ENCODE measurements around the gene ARHGAP15. TPM values are rescaled to one million over a fixed set of nuclear protein-coding genes. Genes with fewer than 3 reads are reported as not detected.

The ARHGAP15 gene
- total RNA-seq, 4 donors from 2014 or later, result 3.4 to 9.3 (median 6.4) TPM

DNA sequence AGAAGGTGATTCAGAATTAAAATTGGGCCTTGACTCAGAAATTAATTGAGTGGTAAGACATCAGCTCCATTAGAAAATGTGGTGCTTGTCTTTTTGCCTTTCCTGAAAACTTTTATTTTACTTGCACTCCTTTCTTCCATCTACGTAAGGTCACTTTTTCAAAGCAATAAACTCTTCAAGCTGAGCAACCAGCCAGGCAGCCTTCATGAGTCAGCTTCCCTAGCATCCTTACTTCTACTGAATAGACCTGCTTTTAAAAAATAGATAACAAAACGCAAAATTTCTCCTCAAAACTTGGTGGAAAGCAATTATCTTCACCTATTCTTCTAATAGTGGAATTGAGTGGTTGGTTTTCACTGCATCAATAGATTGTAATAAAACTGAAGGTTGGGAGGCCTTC, 504.2 kb downstream of the ARHGAP15 start:
- 42 to 70% methylated on average over 1 to 2 of the region's 2 CpGs for WGBS, 2 donors (ENCODE audit: low coverage in 1 of 2)
- Histone ChIP-seq H3K9me3 (peaks cover 0 to 15% (median 0%) of the 10 kb centered on the region in 3 donors), H3K4me3 (no peak overlapping the region), H3K27me3 (no peaks in the 10 kb centered on the region), H3K4me1 (no peaks in the 10 kb centered on the region), H3K36me3 (no peaks in the 10 kb centered on the region), H3K27ac (no peak overlapping the region)
- TF ChIP-seq POLR2A (IDR thresholded peaks at IDR 0.05), result no peak
- TF ChIP-seq, protein P1, sequence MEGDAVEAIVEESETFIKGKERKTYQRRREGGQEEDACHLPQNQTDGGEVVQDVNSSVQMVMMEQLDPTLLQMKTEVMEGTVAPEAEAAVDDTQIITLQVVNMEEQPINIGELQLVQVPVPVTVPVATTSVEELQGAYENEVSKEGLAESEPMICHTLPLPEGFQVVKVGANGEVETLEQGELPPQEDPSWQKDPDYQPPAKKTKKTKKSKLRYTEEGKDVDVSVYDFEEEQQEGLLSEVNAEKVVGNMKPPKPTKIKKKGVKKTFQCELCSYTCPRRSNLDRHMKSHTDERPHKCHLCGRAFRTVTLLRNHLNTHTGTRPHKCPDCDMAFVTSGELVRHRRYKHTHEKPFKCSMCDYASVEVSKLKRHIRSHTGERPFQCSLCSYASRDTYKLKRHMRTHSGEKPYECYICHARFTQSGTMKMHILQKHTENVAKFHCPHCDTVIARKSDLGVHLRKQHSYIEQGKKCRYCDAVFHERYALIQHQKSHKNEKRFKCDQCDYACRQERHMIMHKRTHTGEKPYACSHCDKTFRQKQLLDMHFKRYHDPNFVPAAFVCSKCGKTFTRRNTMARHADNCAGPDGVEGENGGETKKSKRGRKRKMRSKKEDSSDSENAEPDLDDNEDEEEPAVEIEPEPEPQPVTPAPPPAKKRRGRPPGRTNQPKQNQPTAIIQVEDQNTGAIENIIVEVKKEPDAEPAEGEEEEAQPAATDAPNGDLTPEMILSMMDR (IDR thresholded peaks at IDR 0.05), result no peak
- no peak for TF ChIP-seq POLR2AphosphoS5 (IDR thresholded peaks at IDR 0.05)
- TF ChIP-seq EP300 (IDR thresholded peaks at IDR 0.05), result no peak
- no peak for ATAC-seq

DNA sequence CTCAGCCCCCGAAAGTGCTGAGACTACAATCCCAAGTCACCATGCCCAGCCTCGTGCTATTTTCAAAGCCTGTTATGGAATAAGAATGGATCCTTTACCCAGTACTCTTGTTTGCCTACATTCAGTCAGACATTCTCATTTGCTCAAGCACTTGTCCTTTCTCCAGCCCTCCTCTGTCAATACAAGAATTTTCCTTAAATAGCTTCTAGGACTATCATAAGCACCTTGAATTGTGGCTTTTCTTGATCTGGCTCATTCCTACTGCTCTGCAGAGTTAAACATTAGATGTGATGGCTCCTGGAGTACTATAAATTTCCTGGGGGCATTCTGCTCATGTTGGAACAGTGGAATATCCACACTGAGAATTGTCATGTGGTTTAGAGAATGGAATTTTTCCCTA, 506.1 kb downstream of the ARHGAP15 start:
- WGBS, 2 donors (ENCODE audit: low coverage in 1 of 2), result 90 to 93% methylated on average over 2 of the region's 2 CpGs

DNA sequence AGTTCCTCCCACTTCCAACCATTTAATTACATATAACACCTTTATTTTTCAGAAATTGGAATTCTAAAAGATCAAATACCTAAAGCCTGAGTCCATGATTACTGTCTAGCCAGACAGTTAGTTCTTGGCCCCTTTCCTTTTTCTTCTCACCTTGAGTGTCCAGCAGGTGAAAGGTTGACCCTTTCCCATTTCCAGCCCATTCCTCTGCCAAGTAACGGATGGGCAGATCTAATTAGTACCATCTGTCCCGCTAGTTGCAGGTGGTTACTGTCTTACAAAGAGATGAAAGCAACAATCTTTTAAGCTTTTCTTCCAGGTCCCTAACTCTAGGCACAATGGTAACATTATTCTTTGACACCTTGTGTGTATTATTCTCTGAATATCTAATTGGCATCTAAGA, 506.7 kb downstream of the ARHGAP15 start:
- no peak overlapping the region for H3K27ac ChIP-seq
- no peak for ATAC-seq
- no peak overlapping the region for H3K4me3 ChIP-seq
- H3K4me1 ChIP-seq, result no peaks in the 10 kb centered on the region
- 82 to 88% methylated on average over 2 of the region's 2 CpGs for WGBS, 2 donors (ENCODE audit: low coverage in 1 of 2)
- H3K9me3 ChIP-seq, result peaks cover 0 to 15% (median 0%) of the 10 kb centered on the region in 3 donors
- H3K27me3 ChIP-seq, result no peaks in the 10 kb centered on the region
- TF ChIP-seq EP300 (IDR thresholded peaks at IDR 0.05) (no peak), POLR2A (IDR thresholded peaks at IDR 0.05) (no peak), POLR2AphosphoS5 (IDR thresholded peaks at IDR 0.05) (no peak)
- TF ChIP-seq, protein P1 (IDR thresholded peaks at IDR 0.05), result no peak
- H3K36me3 ChIP-seq, result no peaks in the 10 kb centered on the region

More for the DNA sequence above, 506.1 kb downstream of the ARHGAP15 start:
- no peak overlapping the region for H3K4me3 ChIP-seq
- H3K9me3 ChIP-seq, result peaks cover 0 to 15% (median 0%) of the 10 kb centered on the region in 3 donors
- no peaks in the 10 kb centered on the region for H3K4me1 ChIP-seq
- TF ChIP-seq EP300 (IDR thresholded peaks at IDR 0.05), result no peak
- TF ChIP-seq POLR2A (IDR thresholded peaks at IDR 0.05), result no peak
- TF ChIP-seq, protein P1 (IDR thresholded peaks at IDR 0.05), result no peak
- TF ChIP-seq POLR2AphosphoS5 (IDR thresholded peaks at IDR 0.05), result no peak
- no peaks in the 10 kb centered on the region for H3K36me3 ChIP-seq
- no peaks in the 10 kb centered on the region for H3K27me3 ChIP-seq
- no peak for ATAC-seq
- no peak overlapping the region for H3K27ac ChIP-seq

DNA sequence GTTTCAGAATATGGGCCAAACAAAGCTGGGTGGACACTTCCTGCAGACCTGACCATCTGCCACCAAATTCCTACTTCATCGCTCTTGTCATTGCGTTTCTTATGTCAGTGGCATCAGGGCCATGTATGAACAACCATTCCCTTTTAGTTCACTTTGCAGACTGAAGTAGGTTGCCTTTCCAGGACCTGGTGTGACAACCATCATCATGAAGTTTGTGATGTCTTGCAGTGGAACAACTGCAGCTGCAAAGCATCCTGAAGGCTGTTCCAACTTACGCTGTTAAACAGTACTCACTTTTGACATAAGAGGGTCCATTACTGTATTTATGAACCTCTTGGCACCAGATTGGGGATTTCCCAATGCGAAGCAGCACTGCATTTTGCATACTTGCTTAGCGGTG, 511.6 kb downstream of the ARHGAP15 start:
- no peak overlapping the region for H3K4me3 ChIP-seq
- no peaks in the 10 kb centered on the region for H3K4me1 ChIP-seq
- ATAC-seq, result no peak
- H3K36me3 ChIP-seq, result no peaks in the 10 kb centered on the region
- peaks cover 0 to 15% (median 0%) of the 10 kb centered on the region in 3 donors for H3K9me3 ChIP-seq
- no peak overlapping the region for H3K27ac ChIP-seq
- H3K27me3 ChIP-seq, result no peaks in the 10 kb centered on the region
- WGBS, 2 donors (ENCODE audit: low coverage in 1 of 2), result 76 to 80% methylated on average over 2 to 5 of the region's 5 CpGs
- no peak for TF ChIP-seq POLR2A (IDR thresholded peaks at IDR 0.05)
- no peak for TF ChIP-seq POLR2AphosphoS5 (IDR thresholded peaks at IDR 0.05)
- TF ChIP-seq, protein P1 (IDR thresholded peaks at IDR 0.05), result no peak

DNA sequence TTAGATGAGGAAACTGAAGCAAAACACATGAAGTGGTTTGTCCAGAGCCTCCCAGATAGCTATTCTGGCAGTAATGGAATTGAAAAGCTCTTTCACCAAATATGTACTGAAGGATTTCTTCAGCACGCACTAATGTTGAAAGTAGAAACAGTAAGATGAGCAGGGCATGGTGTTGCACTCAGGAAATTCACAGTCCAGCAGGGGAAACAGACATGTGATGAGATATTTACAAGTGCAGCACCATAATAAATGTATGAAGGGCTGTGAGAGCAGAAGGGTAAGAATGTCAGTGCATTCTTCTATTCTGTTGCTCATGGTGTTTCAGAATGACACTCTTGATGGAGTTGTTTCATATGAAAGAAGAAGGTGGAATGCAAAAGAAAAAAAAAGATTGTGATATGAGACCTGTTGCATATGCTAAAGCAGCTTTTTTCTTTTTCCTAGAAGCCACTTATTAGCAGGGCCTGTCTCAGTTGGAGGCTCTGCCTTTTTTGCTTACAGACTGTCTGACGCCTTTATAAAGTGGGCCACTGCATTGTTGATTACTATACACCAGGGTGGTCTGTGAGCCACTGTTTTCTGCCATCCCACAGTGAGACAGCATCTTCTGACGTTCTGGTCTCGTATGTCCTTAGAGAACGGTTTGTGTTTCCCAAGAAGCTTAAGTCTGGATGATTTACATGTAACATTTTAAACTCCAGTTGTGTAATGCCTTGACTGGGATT, 516.9 kb downstream of the ARHGAP15 start:
- H3K4me3 ChIP-seq, result no peak overlapping the region
- ATAC-seq, result no peak
- H3K9me3 ChIP-seq, result no peaks in the 10 kb centered on the region
- 80 to 89% methylated on average over 4 to 5 of the region's 5 CpGs for WGBS, 2 donors (ENCODE audit: low coverage in 1 of 2)
- TF ChIP-seq EP300 (IDR thresholded peaks at IDR 0.05) (no peak), POLR2AphosphoS5 (IDR thresholded peaks at IDR 0.05) (no peak), POLR2A (IDR thresholded peaks at IDR 0.05) (no peak)
- TF ChIP-seq, protein P1 (IDR thresholded peaks at IDR 0.05), result no peak
- no peaks in the 10 kb centered on the region for H3K36me3 ChIP-seq
- H3K27ac ChIP-seq, result no peak overlapping the region
- no peaks in the 10 kb centered on the region for H3K4me1 ChIP-seq
- H3K27me3 ChIP-seq, result no peaks in the 10 kb centered on the region

All from gastroesophageal sphincter (tissue), 4 donors.